ENCODE measurements around the gene CTSD.

The CTSD gene

DNA sequence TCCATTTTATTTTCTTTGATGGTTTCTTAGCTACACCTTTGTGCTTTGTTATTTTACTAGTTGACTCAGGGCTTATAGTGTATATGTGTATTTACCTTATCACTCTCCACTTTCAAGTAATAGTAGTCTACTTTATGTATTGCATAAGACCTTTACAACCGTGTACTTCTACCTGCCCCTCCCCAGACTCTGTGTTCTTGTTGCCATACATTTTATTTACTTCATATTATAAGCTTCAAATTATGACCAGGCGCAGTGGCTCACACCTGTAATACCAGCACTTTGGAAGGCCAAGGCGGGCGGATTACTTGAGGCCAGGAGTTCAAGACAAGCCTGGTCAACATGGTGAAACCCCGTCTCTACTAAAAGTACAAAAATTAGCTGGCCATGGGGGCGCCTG lies 28.2 kb upstream of the CTSD start:
- ATAC-seq (replicated peaks) = no peak
- Mint-ChIP-seq H3K4me3 (no peak overlapping the region), H3K4me1 (no peaks in the 10 kb centered on the region), H3K27me3 (peaks cover 40 to 58% of the 10 kb centered on the region in 2 donors), H3K27ac (no peak overlapping the region), H3K9me3 (no peaks in the 10 kb centered on the region), H3K36me3 (peaks cover 0 to 3% of the 10 kb centered on the region in 2 donors)
- DNase-seq = no peak

DNA sequence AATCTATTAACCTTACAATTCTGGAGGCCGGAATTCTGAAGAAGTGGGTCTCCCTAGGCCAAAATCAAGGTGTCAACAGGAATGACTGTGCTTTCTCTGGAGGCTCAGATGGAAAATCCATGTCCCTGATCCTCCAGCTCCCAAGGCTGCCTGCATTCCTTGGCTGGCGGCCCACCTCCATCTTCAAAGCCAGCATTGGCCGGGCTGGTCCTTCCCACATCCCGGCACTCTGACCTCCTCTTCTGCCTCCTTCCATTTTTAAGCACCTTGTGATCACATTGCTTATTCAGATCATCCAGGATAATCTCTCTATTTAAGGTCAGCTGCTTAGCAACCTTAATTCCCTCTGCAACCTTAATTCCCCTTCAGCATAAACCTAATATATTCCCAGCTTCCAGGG lies 22.7 kb upstream of the CTSD start:
- no peaks in the 10 kb centered on the region for H3K36me3 Mint-ChIP-seq

DNA sequence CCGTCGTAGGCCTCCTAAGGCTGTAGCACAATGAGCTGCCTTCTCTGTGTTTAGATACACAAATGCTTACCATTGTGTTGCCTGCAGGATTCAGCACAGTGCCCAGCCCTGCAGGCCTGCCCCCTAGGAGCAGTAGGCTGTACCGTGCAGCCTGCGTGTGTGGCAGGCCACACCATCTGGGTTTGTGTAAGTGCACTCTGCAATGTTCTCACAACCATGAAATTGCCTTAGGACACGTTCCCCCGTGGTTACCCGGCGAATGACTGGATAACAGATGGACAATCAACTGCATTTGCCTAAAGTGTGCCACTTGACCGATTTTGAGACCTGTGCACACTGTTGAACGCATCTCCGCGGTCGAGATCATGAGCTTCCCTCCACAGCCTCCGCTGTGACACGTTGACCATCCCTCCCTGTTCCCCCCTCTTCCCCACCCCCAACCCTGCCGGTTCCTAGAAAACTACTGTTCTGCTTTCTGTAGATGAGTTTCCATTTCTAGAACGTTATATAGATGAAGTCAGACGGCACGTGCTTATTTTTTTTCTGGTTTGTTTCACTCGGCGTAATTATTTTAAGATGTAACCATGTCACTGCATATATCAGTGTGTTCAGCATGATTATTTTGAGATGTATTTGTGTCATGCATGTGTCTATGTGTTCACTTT lies 22.2 kb upstream of the CTSD start:
- Mint-ChIP-seq H3K4me3 (no peak overlapping the region), H3K27ac (no peak overlapping the region), H3K27me3 (peaks cover 6 to 26% of the 10 kb centered on the region in 2 donors), H3K9me3 (no peaks in the 10 kb centered on the region), H3K36me3 (no peaks in the 10 kb centered on the region), H3K4me1 (peaks cover 3 to 13% of the 10 kb centered on the region in 2 donors)
- DNase-seq (no peak), ATAC-seq (replicated peaks) (no peak)

More for the DNA sequence above, 22.7 kb upstream of the CTSD start:
- no peak for ATAC-seq (replicated peaks)
- Mint-ChIP-seq H3K27ac (no peak overlapping the region), H3K27me3 (peaks cover 10 to 26% of the 10 kb centered on the region in 2 donors), H3K4me3 (no peak overlapping the region), H3K9me3 (no peaks in the 10 kb centered on the region), H3K4me1 (peaks cover under 1 to 7% of the 10 kb centered on the region in 2 donors)
- DNase-seq = no peak

DNA sequence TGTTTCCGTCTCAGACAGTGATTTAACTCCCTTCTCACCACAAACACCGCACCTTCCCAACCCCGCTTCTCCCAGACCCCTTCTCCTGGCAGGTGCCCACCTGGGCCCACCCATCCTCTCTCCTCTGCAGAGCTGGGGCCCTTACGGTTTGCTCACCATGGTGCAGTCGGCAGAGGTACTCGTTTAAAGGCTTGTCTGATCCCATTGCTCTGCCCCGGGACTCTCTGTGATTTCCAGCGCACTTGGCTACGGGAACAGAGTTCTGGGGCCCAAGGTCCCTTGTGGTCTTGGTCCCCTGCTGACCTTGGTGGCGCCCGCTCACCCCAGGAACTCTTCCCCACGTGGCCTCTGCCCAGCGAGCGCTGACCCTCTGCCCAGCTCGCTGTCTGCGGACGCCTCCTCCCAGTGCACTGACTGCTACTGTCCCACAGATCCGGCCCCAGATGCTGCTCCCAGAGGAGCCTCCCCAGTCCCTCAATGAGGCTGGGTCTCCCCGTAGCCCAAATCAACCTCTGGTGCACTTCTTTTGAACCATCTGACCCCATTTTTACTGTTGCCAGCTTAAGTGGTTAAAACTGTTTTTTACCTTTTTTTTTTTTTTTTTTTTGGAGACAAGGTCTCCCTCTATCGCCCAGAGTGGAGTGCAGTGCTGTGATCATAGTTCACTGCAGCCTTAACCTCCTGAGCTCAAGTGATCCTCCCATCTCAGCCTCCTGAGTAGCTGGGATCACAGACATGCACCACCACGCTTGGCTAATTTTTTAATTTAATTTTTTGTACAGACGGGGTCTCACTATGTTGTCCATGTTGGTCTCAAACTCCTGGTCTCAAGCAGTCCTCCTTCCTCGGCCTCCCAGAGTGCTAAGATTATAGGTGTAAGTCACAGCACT lies 21.3 kb upstream of the CTSD start:
- Mint-ChIP-seq H3K27ac (no peak overlapping the region), H3K27me3 (peaks cover 6 to 21% of the 10 kb centered on the region in 2 donors), H3K4me3 (no peak overlapping the region), H3K4me1 (peaks cover 8 to 17% of the 10 kb centered on the region in 2 donors), H3K9me3 (no peaks in the 10 kb centered on the region), H3K36me3 (no peaks in the 10 kb centered on the region)
- DNase-seq = no peak
- ATAC-seq (replicated peaks) = no peak

DNA sequence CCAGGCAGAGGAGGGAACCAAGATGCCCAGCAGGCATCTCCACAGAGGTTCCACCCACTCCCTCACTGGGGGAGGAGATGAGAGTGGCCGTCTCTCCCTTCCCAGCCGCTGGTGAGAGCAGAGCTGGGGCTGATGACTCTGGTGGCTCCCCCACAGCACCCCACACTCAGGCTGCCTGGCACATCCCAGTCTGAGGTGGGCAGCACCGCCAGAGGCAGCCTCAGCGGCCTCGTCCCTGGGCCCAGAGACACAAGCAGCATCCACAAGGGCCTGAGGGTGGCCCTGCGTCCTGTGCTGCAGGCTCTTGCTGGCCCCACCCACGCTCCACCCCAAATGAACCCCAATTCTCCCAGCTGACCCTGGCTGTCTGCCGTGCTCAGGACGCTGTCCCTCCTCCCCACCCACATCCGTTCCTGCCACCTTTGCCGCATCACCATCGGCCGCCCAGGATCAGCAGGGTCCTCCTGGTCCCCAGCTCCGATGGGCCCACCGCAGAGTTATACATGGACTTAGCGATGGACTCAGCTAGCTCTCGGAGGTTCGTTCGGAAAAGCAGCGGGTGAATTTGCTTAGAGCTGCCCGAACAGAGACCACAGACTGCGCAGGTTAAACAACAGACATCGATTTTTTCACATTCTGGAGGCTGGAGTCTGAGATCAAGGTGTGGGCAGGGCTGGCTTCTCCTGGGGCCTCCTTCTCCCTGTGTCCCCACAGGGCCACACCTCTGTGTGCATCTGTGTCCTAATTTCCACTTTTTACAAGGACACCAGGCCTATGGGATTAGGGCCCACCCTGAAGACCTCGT lies 20.2 kb upstream of the CTSD start:
- Mint-ChIP-seq H3K9me3 (no peaks in the 10 kb centered on the region), H3K36me3 (no peaks in the 10 kb centered on the region), H3K27me3 (peaks cover 12 to 15% of the 10 kb centered on the region in 2 donors), H3K4me3 (no peak overlapping the region), H3K4me1 (peaks cover 8 to 17% of the 10 kb centered on the region in 2 donors), H3K27ac (no peak overlapping the region)
- DNase-seq (no peak), ATAC-seq (replicated peaks) (no peak)

DNA sequence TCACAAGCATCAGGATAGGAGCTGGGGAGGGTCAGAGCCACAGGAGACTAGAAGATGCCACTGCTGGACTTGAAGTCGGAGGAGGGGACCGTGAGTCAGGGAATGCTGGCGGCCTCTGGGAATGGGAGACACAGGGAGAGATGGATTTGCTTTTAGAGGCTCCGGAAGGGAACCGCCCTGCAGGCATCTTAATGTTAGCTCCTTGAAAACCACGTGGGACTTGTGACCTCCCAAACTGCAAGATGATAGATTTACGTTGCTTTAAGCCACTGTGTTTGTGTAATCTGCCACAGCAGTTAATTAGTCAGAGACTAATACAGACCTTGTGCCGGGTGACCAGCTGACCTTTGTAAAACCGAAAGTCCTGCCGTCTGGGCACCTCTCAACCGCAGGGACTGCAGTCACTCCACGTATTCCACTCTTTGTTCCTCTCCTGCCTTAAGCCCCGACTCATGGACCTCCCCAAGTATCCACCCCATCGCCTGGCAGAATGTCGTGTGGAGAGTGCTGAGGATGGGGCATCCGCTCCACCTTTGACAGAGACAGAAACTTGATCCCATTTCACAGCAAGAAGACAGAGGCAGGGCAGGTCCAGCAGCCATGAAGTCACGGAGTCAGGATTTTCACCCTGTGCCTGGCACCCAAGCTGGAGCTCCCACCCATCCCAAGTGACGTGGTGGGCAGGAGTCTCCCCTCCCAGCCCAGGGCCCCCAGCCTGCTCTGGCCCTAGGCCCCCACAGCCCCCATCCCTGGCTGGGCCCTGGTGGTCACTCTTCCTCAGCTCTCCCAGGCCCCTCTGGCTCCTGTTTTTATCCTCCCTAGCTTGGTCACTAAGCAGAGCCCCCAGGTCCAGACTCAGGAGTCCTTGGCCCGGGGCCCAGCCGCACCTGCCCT lies 19.4 kb upstream of the CTSD start:
- no peaks in the 10 kb centered on the region for H3K9me3 Mint-ChIP-seq
- peaks cover 8 to 17% of the 10 kb centered on the region in 2 donors for H3K4me1 Mint-ChIP-seq

DNA sequence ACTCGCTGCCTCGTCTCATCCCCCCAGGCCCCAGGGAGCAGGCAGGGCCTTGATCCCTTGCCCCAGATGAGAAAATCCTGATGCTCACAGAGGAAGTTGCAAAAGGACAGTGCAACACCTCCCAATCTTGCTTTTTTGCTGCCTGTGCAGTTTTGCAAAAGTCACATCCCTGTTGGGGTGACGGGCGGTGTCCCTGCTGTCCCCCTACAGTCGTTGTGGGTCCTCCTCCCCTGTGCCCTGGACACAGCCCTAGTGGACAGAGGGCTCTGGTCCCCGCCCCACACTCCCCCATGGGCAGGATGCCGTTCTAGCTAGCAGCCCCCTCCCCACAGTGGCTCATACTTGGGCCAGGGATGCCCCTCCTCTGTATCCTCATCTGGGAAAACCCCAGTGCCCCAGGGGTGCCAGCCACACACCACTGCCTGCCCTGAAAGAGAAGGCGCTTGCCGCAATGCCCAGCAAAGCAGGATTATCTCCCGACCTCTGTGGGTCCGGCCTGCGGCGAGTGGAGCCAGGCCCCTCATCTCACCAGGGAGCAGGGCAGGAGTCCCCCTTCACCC lies 18.4 kb upstream of the CTSD start:
- peaks cover 18 to 21% of the 10 kb centered on the region in 2 donors for H3K27me3 Mint-ChIP-seq
- peaks cover 8 to 17% of the 10 kb centered on the region in 2 donors for H3K4me1 Mint-ChIP-seq
- ATAC-seq (replicated peaks) (no peak), DNase-seq (no peak)
- H3K4me3 Mint-ChIP-seq = no peak overlapping the region
- no peaks in the 10 kb centered on the region for H3K9me3 Mint-ChIP-seq
- no peaks in the 10 kb centered on the region for H3K36me3 Mint-ChIP-seq
- H3K27ac Mint-ChIP-seq = no peak overlapping the region

More for the DNA sequence above, 19.4 kb upstream of the CTSD start:
- no peak overlapping the region for H3K27ac Mint-ChIP-seq
- no peak overlapping the region for H3K4me3 Mint-ChIP-seq
- no peaks in the 10 kb centered on the region for H3K36me3 Mint-ChIP-seq
- ATAC-seq (replicated peaks) = no peak
- H3K27me3 Mint-ChIP-seq = peaks cover 14 to 15% of the 10 kb centered on the region in 2 donors
- no peak for DNase-seq

DNA sequence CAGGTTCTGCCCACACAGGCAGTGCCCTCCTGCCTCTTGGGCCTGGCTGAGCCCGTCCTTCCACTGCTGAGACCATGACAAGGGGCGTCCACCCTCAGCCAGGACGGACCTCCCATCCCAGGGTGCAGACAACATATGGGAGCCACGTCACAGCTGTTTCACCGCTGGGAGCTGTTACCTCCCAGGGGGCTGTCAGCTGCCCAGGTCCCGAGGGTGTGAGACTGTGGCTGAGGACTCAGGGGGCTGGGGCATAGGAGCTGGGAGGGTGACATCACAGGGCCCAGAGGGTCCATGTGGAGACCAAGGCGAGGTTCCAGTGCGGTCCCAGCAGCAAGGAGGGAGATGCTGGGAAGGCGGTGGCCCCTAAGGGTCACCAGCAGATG lies 17.9 kb upstream of the CTSD start:
- DNase-seq = no peak
- no peak overlapping the region for H3K27ac Mint-ChIP-seq
- H3K4me1 Mint-ChIP-seq = peaks cover 8 to 17% of the 10 kb centered on the region in 2 donors
- ATAC-seq (replicated peaks) = no peak
- no peaks in the 10 kb centered on the region for H3K9me3 Mint-ChIP-seq
- peaks cover 18 to 26% of the 10 kb centered on the region in 2 donors for H3K27me3 Mint-ChIP-seq
- no peaks in the 10 kb centered on the region for H3K36me3 Mint-ChIP-seq
- no peak overlapping the region for H3K4me3 Mint-ChIP-seq

DNA sequence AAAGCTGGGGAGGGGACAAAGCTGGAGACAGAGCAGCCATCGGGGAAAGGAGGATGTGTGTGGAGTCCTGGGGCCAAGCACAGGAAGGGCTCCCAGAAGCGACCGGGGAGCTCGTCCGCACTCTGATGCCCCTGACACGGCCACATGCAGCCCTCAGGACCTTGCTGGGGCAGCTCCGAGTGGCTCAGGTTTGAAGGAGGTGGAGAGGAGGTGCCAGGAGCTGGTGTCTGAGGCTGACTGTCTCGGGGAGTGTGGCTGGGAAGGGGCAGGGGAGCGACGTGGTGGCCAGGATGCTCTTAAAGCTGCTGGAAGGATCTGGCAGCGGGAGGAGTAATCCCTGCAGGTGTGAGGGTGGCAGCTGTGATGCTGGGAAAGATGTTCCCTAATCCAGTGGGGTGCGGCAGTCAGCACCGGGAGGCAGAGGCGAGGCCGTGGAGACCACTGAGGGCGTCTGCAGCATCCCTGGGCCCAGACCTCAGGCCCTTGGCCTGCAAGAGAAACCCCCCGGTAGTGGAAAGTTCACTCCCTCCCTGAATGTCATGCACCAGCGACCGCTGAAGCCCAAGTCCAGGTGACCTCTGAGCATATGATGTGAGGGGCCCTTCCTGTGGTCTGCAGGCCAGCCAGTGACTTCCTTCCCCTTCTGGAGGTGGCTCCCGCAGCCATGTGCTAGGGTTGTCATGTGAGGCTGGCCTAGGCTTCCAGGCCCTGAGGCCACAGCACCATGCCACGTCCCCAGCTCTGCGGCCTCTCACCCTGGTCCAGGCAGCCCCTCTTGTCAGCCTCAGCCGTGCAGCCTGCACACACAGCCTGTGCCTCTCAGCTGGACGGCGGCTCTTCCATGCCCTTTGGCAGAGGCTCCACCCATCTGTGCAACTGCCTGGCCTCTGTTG lies 17.2 kb upstream of the CTSD start:
- peaks cover 8 to 17% of the 10 kb centered on the region in 2 donors for H3K4me1 Mint-ChIP-seq
- peak; percentile 20 to 33 for ATAC-seq (replicated peaks)
- H3K9me3 Mint-ChIP-seq = no peaks in the 10 kb centered on the region
- H3K27me3 Mint-ChIP-seq = peaks cover 17 to 27% of the 10 kb centered on the region in 2 donors
- no peak for DNase-seq
- H3K36me3 Mint-ChIP-seq = no peaks in the 10 kb centered on the region
- no peak overlapping the region for H3K27ac Mint-ChIP-seq
- H3K4me3 Mint-ChIP-seq = no peak overlapping the region

DNA sequence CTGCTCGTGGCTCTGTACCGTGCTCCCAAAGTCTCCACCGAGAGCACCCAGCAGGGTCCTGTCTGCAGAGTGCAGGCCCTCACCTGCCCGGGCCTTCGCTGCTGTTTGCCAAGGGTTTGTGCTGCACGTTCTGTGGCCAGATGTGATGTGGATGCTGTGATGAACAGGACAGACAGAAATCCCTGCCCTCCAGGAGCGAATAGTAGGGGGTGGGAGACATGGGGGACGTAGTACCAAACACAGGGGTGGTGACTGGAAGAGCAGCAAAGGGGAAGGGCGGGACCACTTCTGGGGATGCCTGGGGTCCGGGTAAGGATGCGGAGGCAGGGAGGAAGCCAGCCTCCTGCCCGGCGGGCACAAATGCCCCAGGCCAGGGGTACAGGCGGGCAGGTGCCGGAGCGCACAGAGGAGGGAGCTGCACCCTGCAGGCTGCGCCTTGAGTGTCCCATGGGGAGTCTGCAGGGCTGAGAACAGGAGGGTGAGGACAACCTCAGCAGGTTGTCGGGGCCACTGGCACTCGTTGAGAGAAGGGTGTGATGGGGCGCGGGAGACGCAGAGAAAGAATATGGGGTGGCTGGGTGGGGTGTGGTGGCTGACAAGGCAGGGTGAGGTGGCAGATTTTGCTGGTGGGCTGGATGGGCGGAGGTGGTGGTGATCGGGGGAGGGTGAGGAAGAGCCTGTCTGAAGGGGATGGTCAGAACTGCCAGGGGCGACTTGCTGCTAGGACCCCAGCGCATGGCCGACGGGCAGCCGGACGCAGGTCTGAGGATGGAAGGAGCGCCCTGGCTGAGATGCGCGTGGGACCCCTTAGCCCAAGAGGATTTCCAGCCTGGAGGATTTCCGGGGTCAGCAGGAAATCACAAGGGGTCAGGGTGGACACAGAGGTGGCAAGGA lies 16.3 kb upstream of the CTSD start:
- H3K4me1 Mint-ChIP-seq = peaks cover 8 to 17% of the 10 kb centered on the region in 2 donors
- DNase-seq (no peak), ATAC-seq (replicated peaks) (no peak)
- H3K36me3 Mint-ChIP-seq = no peaks in the 10 kb centered on the region
- no peaks in the 10 kb centered on the region for H3K9me3 Mint-ChIP-seq
- no peak overlapping the region for H3K4me3 Mint-ChIP-seq
- peaks cover 18 to 28% of the 10 kb centered on the region in 2 donors for H3K27me3 Mint-ChIP-seq
- H3K27ac Mint-ChIP-seq = no peak overlapping the region

DNA sequence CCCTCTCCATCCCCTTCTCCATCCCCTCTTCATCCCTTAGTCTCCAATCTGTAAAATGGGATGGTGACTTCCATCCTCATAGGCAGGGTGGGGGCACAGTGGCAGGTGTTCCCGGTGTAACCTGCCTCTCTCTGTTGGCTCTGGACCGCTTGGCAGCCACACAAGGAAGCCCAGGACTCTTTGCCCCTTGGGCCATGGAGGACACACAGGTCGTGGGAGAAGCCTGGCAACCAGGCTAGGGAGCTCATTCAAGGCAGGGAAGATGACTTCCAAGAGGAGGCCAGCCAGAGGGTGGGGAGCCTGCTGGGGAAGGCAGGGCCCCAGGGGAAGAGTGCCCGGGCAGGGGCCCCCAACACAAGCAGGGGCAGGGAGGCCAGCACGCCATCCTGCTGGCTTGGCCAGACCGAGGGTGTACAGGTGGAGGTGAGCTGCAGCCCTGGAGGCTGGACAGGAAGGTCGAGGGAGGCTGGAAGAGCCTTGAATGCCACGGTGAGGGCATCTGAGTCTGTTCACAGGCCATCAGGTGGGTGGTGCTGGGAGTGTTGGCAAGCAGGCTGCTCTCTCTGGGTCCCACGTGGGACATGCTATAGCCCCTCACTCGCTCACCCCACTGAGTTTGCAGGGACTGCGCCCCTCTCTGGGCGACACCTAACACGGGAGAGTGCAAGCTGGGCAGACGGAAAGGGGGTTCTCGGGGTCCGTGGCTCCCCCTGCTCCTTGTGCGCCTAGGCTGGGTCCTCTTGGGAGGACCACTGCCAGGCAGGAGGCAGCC lies 15.5 kb upstream of the CTSD start:
- H3K4me1 Mint-ChIP-seq = peaks cover 8 to 17% of the 10 kb centered on the region in 2 donors
- H3K4me3 Mint-ChIP-seq = no peak overlapping the region
- ATAC-seq (replicated peaks) (no peak), DNase-seq (no peak)
- no peak overlapping the region for H3K27ac Mint-ChIP-seq
- H3K27me3 Mint-ChIP-seq = peaks cover 26 to 37% of the 10 kb centered on the region in 2 donors
- H3K36me3 Mint-ChIP-seq = no peaks in the 10 kb centered on the region
- H3K9me3 Mint-ChIP-seq = no peaks in the 10 kb centered on the region
